ENCODE results near the gene ANO9. TPM values are rescaled to one million over a fixed set of nuclear protein-coding genes. Genes with fewer than 3 reads are reported as not detected.

The ANO9 gene
- total and polyA plus RNA-seq, 10 donors, result 10.2 to 53.8 (median 26.3) TPM

DNA sequence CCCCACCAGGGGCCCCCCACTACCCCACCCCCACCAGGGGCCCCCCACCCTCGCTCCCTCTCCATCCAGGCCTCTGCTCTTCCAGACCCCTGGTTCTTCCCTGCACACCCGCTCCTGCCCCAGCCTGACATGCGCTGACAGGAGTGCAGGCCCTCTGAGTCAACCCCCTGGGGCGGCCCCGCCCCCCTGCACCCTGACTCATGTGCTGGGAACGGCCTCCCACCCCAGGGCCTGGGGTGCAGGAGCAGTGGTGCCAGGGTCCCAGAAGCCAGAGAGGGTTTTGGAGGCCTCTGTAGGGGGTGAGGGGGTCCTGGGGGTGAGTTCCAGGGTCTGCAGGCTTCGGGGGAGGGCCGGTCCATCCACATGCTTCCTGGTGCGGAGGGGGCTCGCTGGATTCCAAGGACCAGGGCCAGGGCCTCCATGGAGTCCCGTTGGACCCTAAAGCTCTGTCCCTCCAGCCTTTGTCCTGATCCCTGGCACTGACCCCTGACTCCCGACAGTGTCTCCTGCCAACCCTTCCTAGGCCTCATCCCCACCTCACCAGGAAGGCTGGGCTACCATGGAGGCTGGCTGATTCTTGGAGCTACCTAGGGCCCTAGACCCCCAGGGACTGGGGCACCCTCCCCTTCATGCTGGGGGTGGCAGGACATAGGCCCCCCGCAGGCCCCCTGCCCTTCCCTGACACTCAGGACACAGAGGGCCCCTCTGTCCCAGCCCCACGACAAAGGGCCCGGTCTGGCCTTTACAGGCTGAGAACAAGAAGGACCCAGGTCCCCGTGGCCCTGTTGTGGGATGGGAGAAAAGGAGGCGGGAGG lies 48.4 kb downstream of the ANO9 start:
- TF ChIP-seq POLR2AphosphoS5 (IDR thresholded peaks at IDR 0.05) (no peak), POLR2A (IDR thresholded peaks at IDR 0.05) (no peak)
- TF ChIP-seq, protein P1, sequence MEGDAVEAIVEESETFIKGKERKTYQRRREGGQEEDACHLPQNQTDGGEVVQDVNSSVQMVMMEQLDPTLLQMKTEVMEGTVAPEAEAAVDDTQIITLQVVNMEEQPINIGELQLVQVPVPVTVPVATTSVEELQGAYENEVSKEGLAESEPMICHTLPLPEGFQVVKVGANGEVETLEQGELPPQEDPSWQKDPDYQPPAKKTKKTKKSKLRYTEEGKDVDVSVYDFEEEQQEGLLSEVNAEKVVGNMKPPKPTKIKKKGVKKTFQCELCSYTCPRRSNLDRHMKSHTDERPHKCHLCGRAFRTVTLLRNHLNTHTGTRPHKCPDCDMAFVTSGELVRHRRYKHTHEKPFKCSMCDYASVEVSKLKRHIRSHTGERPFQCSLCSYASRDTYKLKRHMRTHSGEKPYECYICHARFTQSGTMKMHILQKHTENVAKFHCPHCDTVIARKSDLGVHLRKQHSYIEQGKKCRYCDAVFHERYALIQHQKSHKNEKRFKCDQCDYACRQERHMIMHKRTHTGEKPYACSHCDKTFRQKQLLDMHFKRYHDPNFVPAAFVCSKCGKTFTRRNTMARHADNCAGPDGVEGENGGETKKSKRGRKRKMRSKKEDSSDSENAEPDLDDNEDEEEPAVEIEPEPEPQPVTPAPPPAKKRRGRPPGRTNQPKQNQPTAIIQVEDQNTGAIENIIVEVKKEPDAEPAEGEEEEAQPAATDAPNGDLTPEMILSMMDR (IDR thresholded peaks at IDR 0.05 in 8 of 11, conservative IDR thresholded peaks at IDR 0.05 in 3 of 11), result no peak
- Histone ChIP-seq H3K9me3 (no peaks in the 10 kb centered on the region), H3K4me1 (peaks cover 0 to 17% (median 13%) of the 10 kb centered on the region in 6 donors), H3K27ac (no peak overlapping the region), H3K36me3 (no peaks in the 10 kb centered on the region), H3K4me3 (no peak overlapping the region), H3K27me3 (replicated peaks in 1 of 7) (peaks cover 0 to 55% (median 0%) of the 10 kb centered on the region in 7 donors)
- intact Hi-C loops (cut with DNase I; ENCODE audit: low total_unique reads), result no loop called here
- no peak for DNase-seq
- WGBS, 5 donors, result 88 to 93% (median 89%) methylated on average over 5 to 17 of the region's 17 CpGs

DNA sequence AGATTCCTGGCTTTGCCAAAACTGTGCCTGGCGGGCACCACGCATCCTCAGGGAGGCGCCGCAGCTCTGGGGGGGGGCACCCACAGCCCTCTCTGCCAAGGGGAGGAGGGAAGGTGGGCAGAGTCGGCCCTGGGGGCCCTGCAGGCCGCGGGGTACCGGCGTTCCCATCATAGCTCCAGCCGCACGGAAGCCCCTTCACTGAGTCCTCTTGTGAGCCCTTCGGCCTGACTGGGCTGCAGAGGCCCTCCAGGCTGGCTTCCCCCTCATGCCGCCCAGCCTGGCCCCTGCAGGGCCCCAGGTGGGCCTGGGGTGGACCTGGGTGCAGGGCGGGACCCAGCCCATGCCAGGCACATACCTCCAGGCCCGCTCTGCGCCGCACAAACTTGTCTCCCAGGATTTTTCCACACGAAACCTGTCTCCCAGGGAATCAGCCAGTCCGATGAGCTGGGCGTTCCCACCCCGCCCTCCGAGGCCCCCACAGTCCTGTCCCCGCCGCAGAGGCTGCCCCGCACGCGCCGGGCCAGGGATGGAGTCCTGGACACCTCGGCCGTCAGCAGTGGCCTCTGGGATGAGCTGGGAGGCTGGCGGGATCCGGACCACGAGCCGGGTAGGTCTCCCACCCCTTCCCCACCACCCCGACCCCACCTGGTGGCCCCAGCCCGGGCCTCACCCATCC lies 49.6 kb downstream of the ANO9 start:
- DNase-seq, result no peak
- intact Hi-C loops (cut with DNase I; ENCODE audit: low total_unique reads), result no loop called here

DNA sequence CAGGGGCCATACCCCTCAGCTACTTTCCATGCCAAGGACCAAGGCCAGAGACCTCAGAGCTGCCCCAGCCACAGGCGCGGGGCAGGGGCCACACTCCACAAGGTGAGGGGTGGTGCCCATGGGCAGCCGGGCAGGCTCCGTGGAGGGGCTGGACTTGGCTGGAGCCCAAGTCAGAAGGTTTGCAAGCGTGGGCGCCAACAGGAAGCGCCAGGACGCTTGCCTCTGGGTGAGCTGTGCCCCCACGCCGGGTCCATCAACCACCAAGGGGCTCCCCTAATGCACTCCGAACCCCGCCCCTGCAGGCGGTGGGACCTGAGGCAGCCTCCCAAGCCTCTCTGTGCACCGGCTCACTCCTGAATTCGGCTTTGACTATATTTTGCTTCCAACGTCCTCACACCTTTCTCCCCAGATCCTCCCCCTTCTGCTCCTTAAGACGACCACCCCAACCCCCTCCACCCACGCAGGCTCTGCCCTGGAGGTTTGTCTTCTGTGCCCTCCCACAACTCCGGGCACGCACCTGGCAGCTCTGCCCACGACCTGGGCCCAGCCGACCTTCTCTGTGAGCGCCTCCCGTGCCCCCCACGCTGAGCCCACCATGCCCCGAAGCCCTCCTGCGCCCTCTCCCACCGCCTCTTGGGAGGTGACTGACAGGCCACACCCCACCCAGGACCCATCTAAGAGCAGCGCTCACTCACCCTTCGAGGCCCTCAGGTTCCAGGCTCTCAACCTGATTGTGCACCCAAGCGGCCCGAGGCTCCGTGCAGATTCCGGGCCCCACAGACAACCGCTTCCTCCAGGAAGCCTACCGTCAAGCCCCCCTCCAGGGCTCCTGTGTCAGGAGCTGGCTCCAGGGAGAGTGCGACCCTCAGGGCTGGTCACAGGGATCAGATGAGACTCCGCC lies 50.4 kb downstream of the ANO9 start:
- Histone ChIP-seq H3K27me3 (replicated peaks in 1 of 7) (peaks cover 0 to 47% (median 0%) of the 10 kb centered on the region in 7 donors), H3K4me3 (no peak overlapping the region), H3K4me1 (peaks cover 0 to 3% (median 1%) of the 10 kb centered on the region in 6 donors), H3K36me3 (no peaks in the 10 kb centered on the region), H3K27ac (no peak overlapping the region), H3K9me3 (peaks cover 0 to 17% (median 12%) of the 10 kb centered on the region in 8 donors)
- intact Hi-C loops (cut with DNase I; ENCODE audit: low total_unique reads), result no loop called here
- no peak for DNase-seq
- WGBS, 5 donors, result 69 to 82% (median 76%) methylated on average over 22 to 38 of the region's 38 CpGs
- TF ChIP-seq POLR2A (IDR thresholded peaks at IDR 0.05) (no peak), POLR2AphosphoS5 (IDR thresholded peaks at IDR 0.05) (no peak)
- TF ChIP-seq, protein P1 (IDR thresholded peaks at IDR 0.05 in 8 of 11, conservative IDR thresholded peaks at IDR 0.05 in 3 of 11), result no peak

More for the DNA sequence above, 49.6 kb downstream of the ANO9 start:
- 87 to 96% (median 91%) methylated on average over 13 to 36 of the region's 36 CpGs for WGBS, 5 donors
- no peak overlapping the region for H3K27ac ChIP-seq
- no peak overlapping the region for H3K4me3 ChIP-seq
- peaks cover 0 to 12% (median 10%) of the 10 kb centered on the region in 6 donors for H3K4me1 ChIP-seq
- no peaks in the 10 kb centered on the region for H3K36me3 ChIP-seq
- TF ChIP-seq POLR2A (IDR thresholded peaks at IDR 0.05) (no peak), POLR2AphosphoS5 (IDR thresholded peaks at IDR 0.05) (no peak)
- TF ChIP-seq, protein P1 (IDR thresholded peaks at IDR 0.05 in 8 of 11, conservative IDR thresholded peaks at IDR 0.05 in 3 of 11), result no peak
- H3K27me3 ChIP-seq (replicated peaks in 1 of 7), result peaks cover 0 to 55% (median 0%) of the 10 kb centered on the region in 7 donors
- H3K9me3 ChIP-seq, result peaks cover 0 to 8% (median 3%) of the 10 kb centered on the region in 8 donors

Data from spleen (tissue), 11 donors.